ENCODE measurements around the gene TMLHE.
"Not testable (repeated sequence)": the region's sequence is repeated elsewhere in the genome, so short reads cannot be mapped to it uniquely, and the experiment has no call there.

The TMLHE gene

DNA sequence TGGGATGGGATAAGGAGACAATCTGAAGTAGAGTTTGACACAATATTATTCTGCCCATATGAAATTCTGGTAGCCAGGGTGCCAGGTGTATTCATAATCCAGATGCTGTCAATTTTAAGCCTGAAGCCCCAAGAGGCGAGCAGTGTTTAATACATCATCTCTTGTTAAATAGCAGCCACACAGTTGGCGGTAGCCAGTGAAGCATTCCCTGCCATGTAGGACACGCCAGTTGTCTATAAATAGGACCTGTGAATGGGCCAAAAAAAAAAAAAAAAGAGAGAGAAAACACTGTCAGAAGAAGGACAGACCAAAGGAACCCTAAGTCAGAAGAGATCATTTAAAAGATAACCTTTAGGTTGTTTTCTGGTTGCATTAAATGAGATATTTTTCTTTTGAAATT, 121.3 kb downstream of the TMLHE start:
- DNase-seq = not testable (repeated sequence)

- DNase-seq = not testable (repeated sequence)
Measured at GRCh38 chrX:155477136-155477535, 135.6 kb downstream of the TMLHE start.

- DNase-seq = not testable (repeated sequence)
Measured at GRCh38 chrX:155466269-155466938, 146.3 kb downstream of the TMLHE start.

- DNase-seq = not testable (repeated sequence)
Measured at GRCh38 chrX:155460501-155460900, 152.3 kb downstream of the TMLHE start.

- DNase-seq = not testable (repeated sequence)
Measured at GRCh38 chrX:155458471-155458870, 154.3 kb downstream of the TMLHE start, which contains the start of gene F8A3. F8A3 (minus strand) TSS chrX:155458620; CDS start chrX:155458600, 20 bp downstream.

GRCh38 chrX:155457761-155458447, 154.8 kb downstream of the TMLHE start:
- DNase-seq = not testable (repeated sequence)

DNA sequence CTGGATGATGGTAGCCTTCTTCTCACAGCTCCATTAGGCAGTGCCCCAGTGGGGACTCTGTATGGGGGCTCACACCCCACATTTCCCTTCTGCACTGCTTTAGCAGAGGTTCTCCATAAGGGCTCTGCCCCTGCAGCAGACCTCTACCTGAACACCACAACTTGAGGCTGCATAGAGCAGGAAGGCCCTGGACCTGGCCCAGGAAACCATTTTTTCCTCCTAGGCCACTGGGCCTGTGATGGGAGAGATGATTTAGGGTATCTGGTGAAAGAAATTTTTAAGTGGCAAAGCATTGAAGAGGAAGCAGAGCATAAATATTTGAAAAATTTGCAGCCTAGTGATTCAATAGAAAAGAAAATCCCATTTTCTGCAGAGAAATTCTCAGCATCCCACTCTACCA, 171.7 kb downstream of the TMLHE start:
- no peak for DNase-seq

All from stimulated activated CD8-positive, alpha-beta memory T cell treated with anti-CD3 and anti-CD28 coated beads, Interleukin-4, amount 100 ng/mL, for 48 hours (primary cell).